GM12878 (cell line): ENCODE data around the gene NEXN. TPM values are rescaled to one million over a fixed set of nuclear protein-coding genes. Genes with fewer than 3 reads are reported as not detected.
A peak's percentile ranks its signal among the peaks of the same experiment; 100 is the strongest.

Experiments
- ATAC-seq: fragments of 200-7000 bp; cut with Tn5 transposase; 3 replicates; pipeline ENCODE4 v1.9.1; 2020; ENCODE audit warnings: mild to moderate bottlenecking, moderate library complexity
- BruUV-seq: library from RNA; stranded (reverse); fragments of 400-500 nt; replicated peaks from 2 replicates; lab custom pipeline; 2021; lab: Mats Ljungman, UMichigan
- CTCF ChIA-PET: fragments of 300-600 bp; sonication (Branson Sonifier 250); formaldehyde crosslinking; extraction: SDS; loops from one replicate; lab custom pipeline; 2021; ENCODE audit warnings: inconsistent platforms; lab: Yijun Ruan, JAX
- POLR2A ChIA-PET: fragments of 350-600 bp; formaldehyde crosslinking; extraction: SDS; loops from one replicate; lab custom pipeline; 2021; ENCODE audit warnings: inconsistent platforms; lab: Charles Lee
- RAD21 ChIA-PET: fragments of 300-600 bp; sonication (Branson Sonifier 250); formaldehyde crosslinking; loops from one replicate; lab custom pipeline; 2023; ENCODE audit warnings: antibody characterized with exemption; ENCODE audit not compliant: unreplicated experiment; lab: Charles Lee
- SMC1A ChIA-PET: fragments of 300-600 bp; sonication (Branson Sonifier 250); formaldehyde crosslinking; loops from one replicate; lab custom pipeline; 2023; ENCODE audit not compliant: unreplicated experiment, uncharacterized antibody; lab: Charles Lee
- DNase-seq: peaks from one replicate; pipeline ENCODE4 v3.0.0-alpha.2; 2011; ENCODE audit warnings: low read depth, low spot score
- FAIRE-seq: peaks from 3 replicates; lab custom pipeline; 2011; peaks lifted over from hg19 to GRCh38; lab: Jason Lieb, UNC
- H2AFZ ChIP-seq: 2 replicates; pipeline ENCODE4 v1.6.0; 2011; ENCODE audit warnings: low read depth, low read length, control low read depth; ENCODE audit not compliant: control insufficient read depth
- H3K27ac ChIP-seq: 2 replicates; pipeline ENCODE4 v1.5.1; 2011; ENCODE audit warnings: control low read depth; ENCODE audit not compliant: control insufficient read depth, insufficient read depth
- H3K27me3 ChIP-seq, 2 experiments: replicated peaks in 1 of 2; 2 replicates each; pipeline versions ENCODE4 v1.6.0 to v1.6.1; 2011; ENCODE audit warnings: low read length in 1 of 2; ENCODE audit not compliant: control insufficient read depth in 2 of 2, insufficient read depth in 2 of 2
- H3K36me3 ChIP-seq, 2 experiments: 2 replicates each; pipeline ENCODE4 v1.5.1; 2011; ENCODE audit warnings: low read length in 1 of 2; ENCODE audit not compliant: control insufficient read depth in 2 of 2, insufficient read depth in 2 of 2
- H3K4me1 ChIP-seq: 2 replicates; pipeline ENCODE4 v1.6.1; 2011; ENCODE audit warnings: mild to moderate bottlenecking, low read length, moderate library complexity, mixed read lengths; ENCODE audit not compliant: control insufficient read depth, insufficient read depth
- H3K4me2 ChIP-seq: 2 replicates; pipeline ENCODE4 v1.6.0; 2011; ENCODE audit warnings: control low read depth; ENCODE audit not compliant: control insufficient read depth, insufficient read depth
- H3K4me3 ChIP-seq: fragments of 200-600 bp; sonication (generic); 2 replicates; pipeline ENCODE4 v1.5.1; 2016
- H3K79me2 ChIP-seq: 2 replicates; pipeline ENCODE4 v1.6.0; 2011; ENCODE audit warnings: low read length; ENCODE audit not compliant: control insufficient read depth, insufficient read depth
- H3K9ac ChIP-seq: 2 replicates; pipeline ENCODE4 v1.8.0; 2011; ENCODE audit warnings: low read length, control low read depth, mixed read lengths; ENCODE audit not compliant: control insufficient read depth, insufficient read depth
- H3K9me3 ChIP-seq: replicated peaks from 3 replicates; pipeline ENCODE4 v1.5.1; 2011; ENCODE audit warnings: mild to moderate bottlenecking, low read length; ENCODE audit not compliant: control insufficient read depth, insufficient read depth
- H4K20me1 ChIP-seq: 2 replicates; pipeline ENCODE4 v1.6.0; 2011; ENCODE audit not compliant: control insufficient read depth, insufficient read depth
- CBX3 ChIP-seq: fragments of 200-600 bp; sonication (generic); IDR thresholded peaks from 2 replicates; pipeline ENCODE4 v1.6.1; 2016; ENCODE audit warnings: low read depth, borderline replicate concordance
- EGR1 ChIP-seq, 2 experiments: IDR thresholded peaks; 1 replicate in 1 of 2; 2 replicates in 1 of 2; pipeline ENCODE4 v1.6.1; 2011 to 2012; ENCODE audit warnings: low read depth in 2 of 2, low read length in 2 of 2, borderline replicate concordance in 1 of 2, mild to moderate bottlenecking in 1 of 2, moderate library complexity in 1 of 2
- POU2F2 ChIP-seq: IDR thresholded peaks from 3 replicates; pipeline ENCODE4 v1.6.1; 2011; ENCODE audit warnings: low read depth, mild to moderate bottlenecking, low read length, borderline replicate concordance
- ZNF207 ChIP-seq: fragments of 450-650 bp; IDR thresholded peaks from 2 replicates; pipeline ENCODE4 v1.6.1; 2014; ENCODE audit warnings: antibody characterized with exemption, mild to moderate bottlenecking, borderline replicate concordance
- WGBS: methylation state at CpG from one replicate; pipeline ENCODE4 v1.1.6; 2016; ENCODE audit warnings: low lambda C conversion rate; ENCODE audit not compliant: insufficient replicate concordance, insufficient coverage; ENCODE audit errors: missing lambda C conversion rate; 5-methylcytosine and 5-hydroxymethylcytosine counted together
- in situ Hi-C: fragments of 300-500 bp; cut with MboI; formaldehyde crosslinking; loops from 9 replicates; pipeline ENCODE4 v1.14.3; 2018; ENCODE audit warnings: mixed read lengths
- intact Hi-C: fragments of 100-400 bp; cut with micrococcal nuclease; formaldehyde crosslinking; loops from one replicate; pipeline ENCODE4 v1.14.2; 2022; ENCODE audit not compliant: unreplicated experiment
- polyA plus RNA-seq, 11 experiments: library from polyadenylated mRNA; depleted of rRNA in 4 of 11; unstranded in 6 of 11; stranded (reverse) in 5 of 11; fragments of >200 nt; fragmentation: Nextera tagmentation in 4 of 11; fragmentation: Illumina TruSeq in 1 of 11; extraction: Ambion mirVana in 4 of 11; extraction: Trizol in 1 of 11; gene quantifications; 1 replicate in 1 of 11; 2 replicates in 10 of 11; pipeline versions ENCODE4 v1.2.1 to v1.2.3, GENCODE V29; 2011 to 2016; ENCODE audit warnings: inconsistent platforms in 2 of 11, missing spikeins in 2 of 11, low read depth in 1 of 11
- total RNA-seq, 4 experiments: library from RNA; depleted of rRNA in 3 of 4; stranded (reverse); fragments of >200 nt in 3 of 4; fragmentation: Illumina TruSeq in 1 of 4; extraction: Trizol in 1 of 4; gene quantifications; 2 replicates each; pipeline versions ENCODE4 v1.2.1 to v1.2.3, GENCODE V29; 2013 to 2021
- TF ChIP-seq, protein P1 (sequence below): fragments of 450-650 bp; formaldehyde crosslinking; IDR thresholded peaks from 2 replicates; pipeline ENCODE4 v1.5.0; 2022; ENCODE audit warnings: mild to moderate bottlenecking, missing genetic modification characterization
- TF ChIP-seq, protein P2 (sequence below), 3 experiments: IDR thresholded peaks in 2 of 3; conservative IDR thresholded peaks in 1 of 3; 2 replicates each; pipeline ENCODE4 v1.5.1; 2011; ENCODE audit warnings: low read depth in 3 of 3, low read length in 3 of 3, mild to moderate bottlenecking in 3 of 3, control low read depth in 2 of 3, moderate library complexity in 2 of 3, inconsistent platforms in 1 of 3, mixed read lengths in 1 of 3; ENCODE audit not compliant: control insufficient read depth in 2 of 3, insufficient read depth in 1 of 3; ENCODE audit errors: extremely low read depth in 1 of 3

Gene NEXN
- total and polyA plus RNA-seq, 10 of the 15 experiments (the other 5 are each of a cell fraction or from before 2014, with no cell fraction given) = 2.5 to 46.6 (median 15.4) TPM

DNA sequence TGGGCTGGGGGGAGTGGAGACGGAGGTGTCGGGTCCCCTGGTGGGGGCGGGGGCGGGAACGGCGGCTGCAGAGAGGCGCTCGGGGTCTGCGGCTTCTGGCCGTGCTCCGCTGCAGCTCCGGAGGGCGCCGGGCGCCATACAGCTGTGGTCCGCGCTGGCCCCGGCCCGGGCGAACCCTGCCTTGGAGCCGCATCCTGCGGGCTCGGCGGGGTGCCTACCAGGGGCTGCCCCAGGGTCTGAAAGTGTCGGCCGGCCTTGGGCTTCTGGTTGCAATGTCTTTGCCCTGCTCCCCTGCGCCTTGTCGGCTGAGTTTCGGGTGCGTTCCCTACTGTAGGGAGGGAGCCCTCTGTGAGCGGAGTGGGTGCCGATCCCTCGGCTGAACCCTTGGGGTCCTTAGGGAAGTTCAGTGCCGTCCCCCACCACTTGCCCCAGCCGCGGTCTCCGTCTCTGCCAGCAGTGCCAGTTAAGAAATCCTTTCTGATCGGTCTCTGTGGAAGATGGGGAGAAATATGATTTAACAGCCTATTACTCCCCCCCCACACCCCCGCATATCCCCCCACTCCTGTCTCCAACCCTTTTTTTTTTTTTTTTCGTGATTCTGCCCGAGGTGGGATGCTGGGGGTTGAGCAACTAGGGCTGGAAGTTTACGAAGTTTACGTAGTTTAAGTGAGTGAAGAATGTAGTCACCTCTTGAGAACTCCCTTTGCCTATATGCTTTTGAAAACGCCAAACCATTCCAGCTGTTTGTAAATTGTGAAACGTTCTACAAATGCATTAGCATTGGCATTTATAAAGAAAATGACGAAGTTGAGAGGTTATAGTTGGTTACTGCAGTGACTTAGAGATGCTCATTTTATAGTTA lies 588 bp downstream of the NEXN start:
- DNase-seq (no peak), FAIRE-seq (no peak), ATAC-seq (peak; percentile 85)
- no peaks in the 10 kb centered on the region for H3K4me1 ChIP-seq
- WGBS = 4% methylated on average over 38 of the region's 46 CpGs
- in situ Hi-C loops = no loop called here
- peak overlapping the region; percentile 65 for H2AFZ ChIP-seq
- no peak overlapping the region; the same call in 1 of the 2 replicates for H3K9ac ChIP-seq
- H3K27me3 ChIP-seq = no peaks in the 10 kb centered on the region; a peak in 1 of 4 replicates
- H3K36me3 ChIP-seq = no peaks in the 10 kb centered on the region
- H4K20me1 ChIP-seq = no peaks in the 10 kb centered on the region
- no TSS peak for BruUV-seq
- no peaks in the 10 kb centered on the region for H3K9me3 ChIP-seq
- H3K79me2 ChIP-seq = no peaks in the 10 kb centered on the region
- H3K4me2 ChIP-seq = peak overlapping the region; percentile 70
- H3K27ac ChIP-seq = no peak overlapping the region
- SMC1A ChIA-PET = no interaction called here
- H3K4me3 ChIP-seq = peak overlapping the region; percentile 62
- intact Hi-C loops = no loop called here
- POLR2A ChIA-PET = no interaction called here
- TF ChIP-seq, protein P1, sequence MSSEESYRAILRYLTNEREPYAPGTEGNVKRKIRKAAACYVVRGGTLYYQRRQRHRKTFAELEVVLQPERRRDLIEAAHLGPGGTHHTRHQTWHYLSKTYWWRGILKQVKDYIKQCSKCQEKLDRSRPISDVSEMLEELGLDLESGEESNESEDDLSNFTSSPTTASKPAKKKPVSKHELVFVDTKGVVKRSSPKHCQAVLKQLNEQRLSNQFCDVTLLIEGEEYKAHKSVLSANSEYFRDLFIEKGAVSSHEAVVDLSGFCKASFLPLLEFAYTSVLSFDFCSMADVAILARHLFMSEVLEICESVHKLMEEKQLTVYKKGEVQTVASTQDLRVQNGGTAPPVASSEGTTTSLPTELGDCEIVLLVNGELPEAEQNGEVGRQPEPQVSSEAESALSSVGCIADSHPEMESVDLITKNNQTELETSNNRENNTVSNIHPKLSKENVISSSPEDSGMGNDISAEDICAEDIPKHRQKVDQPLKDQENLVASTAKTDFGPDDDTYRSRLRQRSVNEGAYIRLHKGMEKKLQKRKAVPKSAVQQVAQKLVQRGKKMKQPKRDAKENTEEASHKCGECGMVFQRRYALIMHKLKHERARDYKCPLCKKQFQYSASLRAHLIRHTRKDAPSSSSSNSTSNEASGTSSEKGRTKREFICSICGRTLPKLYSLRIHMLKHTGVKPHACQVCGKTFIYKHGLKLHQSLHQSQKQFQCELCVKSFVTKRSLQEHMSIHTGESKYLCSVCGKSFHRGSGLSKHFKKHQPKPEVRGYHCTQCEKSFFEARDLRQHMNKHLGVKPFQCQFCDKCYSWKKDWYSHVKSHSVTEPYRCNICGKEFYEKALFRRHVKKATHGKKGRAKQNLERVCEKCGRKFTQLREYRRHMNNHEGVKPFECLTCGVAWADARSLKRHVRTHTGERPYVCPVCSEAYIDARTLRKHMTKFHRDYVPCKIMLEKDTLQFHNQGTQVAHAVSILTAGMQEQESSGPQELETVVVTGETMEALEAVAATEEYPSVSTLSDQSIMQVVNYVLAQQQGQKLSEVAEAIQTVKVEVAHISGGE (CRISPR knock-in tag) = no peak
- TF ChIP-seq EGR1 (IDR thresholded peaks at IDR 0.05; ENCODE audit: borderline replicate concordance in 1 of 2, low read depth in 2 of 2, low read length in 2 of 2) = 0 out of 3 replicates have a peak, but pooled peaks of 1 of the 2 experiments have one; percentile 34
- TF ChIP-seq POU2F2 = no peak
- no peak for TF ChIP-seq CBX3
- TF ChIP-seq ZNF207 = no peak
- TF ChIP-seq, protein P2, sequence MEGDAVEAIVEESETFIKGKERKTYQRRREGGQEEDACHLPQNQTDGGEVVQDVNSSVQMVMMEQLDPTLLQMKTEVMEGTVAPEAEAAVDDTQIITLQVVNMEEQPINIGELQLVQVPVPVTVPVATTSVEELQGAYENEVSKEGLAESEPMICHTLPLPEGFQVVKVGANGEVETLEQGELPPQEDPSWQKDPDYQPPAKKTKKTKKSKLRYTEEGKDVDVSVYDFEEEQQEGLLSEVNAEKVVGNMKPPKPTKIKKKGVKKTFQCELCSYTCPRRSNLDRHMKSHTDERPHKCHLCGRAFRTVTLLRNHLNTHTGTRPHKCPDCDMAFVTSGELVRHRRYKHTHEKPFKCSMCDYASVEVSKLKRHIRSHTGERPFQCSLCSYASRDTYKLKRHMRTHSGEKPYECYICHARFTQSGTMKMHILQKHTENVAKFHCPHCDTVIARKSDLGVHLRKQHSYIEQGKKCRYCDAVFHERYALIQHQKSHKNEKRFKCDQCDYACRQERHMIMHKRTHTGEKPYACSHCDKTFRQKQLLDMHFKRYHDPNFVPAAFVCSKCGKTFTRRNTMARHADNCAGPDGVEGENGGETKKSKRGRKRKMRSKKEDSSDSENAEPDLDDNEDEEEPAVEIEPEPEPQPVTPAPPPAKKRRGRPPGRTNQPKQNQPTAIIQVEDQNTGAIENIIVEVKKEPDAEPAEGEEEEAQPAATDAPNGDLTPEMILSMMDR (IDR thresholded peaks at IDR 0.05 in 2 of 3, conservative IDR thresholded peaks at IDR 0.05 in 1 of 3; ENCODE audit: control insufficient read depth in 2 of 3, extremely low read depth in 1 of 3, insufficient read depth in 1 of 3, low read depth in 3 of 3, low read length in 3 of 3) = no peak
- RAD21 ChIA-PET = no interaction called here
- CTCF ChIA-PET = interaction anchor here (0.6 to 1.6 kb wide), 3 partner anchors 17 to 379 kb away, joined by 3 read pairs; no protein-coding TSS in a partner anchor
